ENCODE results near the gene CCDC85C.

CCDC85C gene

DNA sequence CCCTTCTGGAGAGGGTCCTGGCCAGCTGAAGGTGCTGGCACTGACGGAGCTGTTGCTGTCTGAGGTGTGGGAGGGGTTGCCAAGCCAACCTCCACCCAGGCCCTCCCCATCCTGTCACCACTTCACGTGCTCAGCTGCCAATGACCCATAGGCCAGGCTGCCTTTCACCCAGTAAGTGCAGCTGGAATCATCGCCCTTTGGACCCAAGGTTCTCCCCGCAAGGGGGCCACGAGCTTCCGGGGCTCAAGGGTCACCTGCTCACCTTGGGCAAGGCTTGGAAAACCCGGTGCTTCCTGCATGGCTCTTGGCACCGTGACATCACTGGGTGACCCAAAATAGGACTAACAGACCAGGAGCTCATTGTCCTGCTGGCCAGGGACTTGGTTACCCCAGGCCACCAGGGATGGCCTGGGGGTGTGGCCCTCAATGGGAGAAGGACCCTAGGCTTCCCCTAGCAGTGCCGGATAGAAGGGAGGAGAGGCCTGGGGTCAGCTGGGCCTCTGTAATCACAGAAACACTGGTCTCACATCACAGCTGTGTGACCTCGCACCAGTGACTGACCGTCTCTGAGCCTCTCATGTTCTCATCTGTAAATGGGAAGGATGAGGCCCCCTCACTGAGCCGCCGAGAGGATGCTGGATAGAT lies 51.3 kb downstream of the CCDC85C start:
- no peak for DNase-seq

DNA sequence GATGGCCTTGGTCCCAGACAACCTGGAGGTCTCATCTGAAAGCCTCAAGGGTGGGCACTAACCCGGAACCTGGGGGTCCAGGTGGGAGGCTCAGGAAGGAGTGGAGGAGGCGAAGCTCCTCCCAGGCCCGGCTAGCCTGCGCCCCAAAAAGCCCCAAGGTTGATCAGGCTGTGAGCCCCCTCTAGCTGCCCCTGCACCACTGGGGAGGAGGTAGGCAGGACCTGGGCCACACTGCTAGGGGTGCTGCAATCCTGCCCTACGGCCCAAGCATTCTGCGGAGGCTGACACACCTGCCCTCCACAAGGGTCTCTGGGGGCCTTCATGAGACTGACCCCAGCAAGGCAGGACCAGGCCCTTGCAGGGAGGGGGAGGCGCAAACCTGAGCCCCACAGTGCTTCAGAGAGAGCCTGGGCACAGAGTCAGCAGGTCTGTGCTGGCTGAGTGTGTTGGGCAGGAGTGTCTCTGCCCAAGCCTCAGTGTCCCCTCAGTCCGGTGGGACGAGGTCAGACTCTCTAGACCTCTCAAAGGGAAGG lies 51.9 kb downstream of the CCDC85C start:
- no peak for DNase-seq

DNA sequence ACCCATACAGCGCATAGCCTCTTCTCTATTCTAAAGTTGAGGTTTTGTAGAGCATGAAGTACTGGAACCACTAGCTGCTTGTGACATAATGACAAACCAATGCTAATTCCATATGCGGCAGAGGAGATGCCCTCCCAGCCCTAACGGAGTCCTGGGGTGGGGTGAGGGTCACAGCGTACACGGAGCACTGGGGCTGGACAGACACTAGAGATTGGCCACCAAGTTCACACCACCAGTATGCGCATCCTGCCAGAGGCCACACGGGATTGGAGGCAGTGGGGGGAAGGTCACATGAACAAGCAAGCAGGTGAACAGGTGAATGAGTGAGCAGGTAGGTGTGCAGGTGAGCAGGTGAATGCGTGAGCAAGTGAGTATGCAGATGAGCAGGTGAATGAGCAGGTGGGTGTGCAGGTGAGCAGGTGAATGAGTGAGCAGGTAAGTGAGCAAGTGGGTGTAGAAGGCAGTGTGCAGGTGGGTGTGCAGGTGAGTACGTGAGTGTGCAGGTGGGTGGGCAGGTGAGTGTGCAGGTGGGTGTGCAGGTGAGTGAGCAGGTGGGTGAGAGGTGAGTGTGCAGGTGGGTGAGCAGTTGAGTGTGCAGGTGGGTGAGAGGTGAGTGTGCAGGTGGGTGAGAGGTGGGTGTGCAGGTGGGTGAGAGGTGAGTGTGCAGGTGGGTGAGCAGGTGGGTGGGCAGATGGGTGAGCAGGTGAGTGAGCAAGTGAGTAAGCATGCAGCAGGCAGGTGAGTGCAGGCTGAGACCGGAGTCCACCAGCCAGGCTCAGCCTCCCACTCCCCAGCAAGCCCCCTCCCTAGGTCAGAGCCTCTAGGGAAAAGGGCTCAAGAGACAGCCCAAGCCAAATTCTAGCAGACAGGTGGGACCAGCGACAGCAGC lies 52.7 kb downstream of the CCDC85C start:
- no peak for DNase-seq

GRCh38 chr14:99550387-99550992 lies 53.5 kb downstream of the CCDC85C start:
- no peak for DNase-seq

DNA sequence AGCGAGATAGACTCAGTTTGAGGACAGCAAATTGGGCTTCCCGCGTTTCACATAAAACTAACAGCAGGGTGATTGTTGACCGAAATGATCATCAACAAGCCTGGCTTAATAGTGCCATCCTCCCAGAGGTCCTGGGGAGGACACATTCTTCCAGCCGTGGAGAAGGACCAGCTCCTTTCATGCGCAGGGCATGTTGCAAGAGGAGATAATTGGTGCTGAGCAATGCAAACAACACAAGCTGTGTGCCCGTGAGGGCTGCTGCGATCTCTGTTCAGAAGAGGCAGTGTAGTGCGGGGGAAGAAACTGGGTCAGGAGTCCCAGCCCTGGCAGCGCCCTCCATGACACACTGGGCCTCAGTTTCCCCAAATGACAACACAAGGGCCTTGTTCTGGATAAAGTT lies 54.3 kb downstream of the CCDC85C start:
- no peak for DNase-seq

GRCh38 chr14:99548871-99549515 lies 55.0 kb downstream of the CCDC85C start:
- DNase-seq = no peak

- DNase-seq = no peak
Measured at GRCh38 chr14:99548255-99548654, 55.8 kb downstream of the CCDC85C start.

- no peak for DNase-seq
Measured at GRCh38 chr14:99546234-99546879, 57.6 kb downstream of the CCDC85C start.

DNA sequence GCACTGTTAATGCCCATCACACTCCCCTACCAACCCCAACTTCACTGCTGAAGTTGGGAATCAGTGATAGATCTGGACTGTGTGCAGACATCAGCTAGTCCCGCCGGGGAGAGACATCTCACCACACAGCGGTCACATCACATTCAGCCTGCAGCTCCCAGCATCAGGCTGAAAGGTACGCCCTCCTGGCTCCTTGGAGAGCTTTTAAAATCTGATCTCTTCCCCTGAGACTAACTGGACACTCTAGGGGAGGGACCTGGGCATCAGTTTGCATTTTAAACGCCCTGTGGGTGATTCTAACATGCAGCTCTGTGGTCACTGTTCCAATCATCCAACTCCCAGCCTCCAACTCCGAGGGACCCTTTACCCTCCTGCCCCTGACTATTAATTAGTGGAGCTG lies 58.4 kb downstream of the CCDC85C start:
- DNase-seq = no peak

- no peak for DNase-seq
Measured at GRCh38 chr14:99544991-99545390, 59.0 kb downstream of the CCDC85C start.

DNA sequence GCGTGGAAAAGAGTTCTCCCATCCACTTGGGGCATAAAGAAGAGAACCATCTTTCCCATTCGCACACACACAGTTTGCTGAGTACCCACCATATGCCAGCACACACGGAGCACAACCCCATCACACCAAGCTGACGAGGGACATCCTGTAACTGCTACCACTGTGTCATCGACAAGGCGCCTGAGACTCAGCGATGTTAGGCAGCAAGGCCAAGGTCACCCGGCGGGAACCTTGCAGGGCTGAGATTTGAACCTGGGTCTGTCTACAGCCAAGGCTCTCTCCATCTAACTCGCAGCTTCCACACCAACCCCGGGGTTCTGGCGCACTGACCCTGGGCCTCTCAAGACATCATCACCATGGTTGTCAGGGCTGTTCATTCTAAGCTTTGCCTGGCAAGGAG lies 60.0 kb downstream of the CCDC85C start:
- DNase-seq = no peak

DNA sequence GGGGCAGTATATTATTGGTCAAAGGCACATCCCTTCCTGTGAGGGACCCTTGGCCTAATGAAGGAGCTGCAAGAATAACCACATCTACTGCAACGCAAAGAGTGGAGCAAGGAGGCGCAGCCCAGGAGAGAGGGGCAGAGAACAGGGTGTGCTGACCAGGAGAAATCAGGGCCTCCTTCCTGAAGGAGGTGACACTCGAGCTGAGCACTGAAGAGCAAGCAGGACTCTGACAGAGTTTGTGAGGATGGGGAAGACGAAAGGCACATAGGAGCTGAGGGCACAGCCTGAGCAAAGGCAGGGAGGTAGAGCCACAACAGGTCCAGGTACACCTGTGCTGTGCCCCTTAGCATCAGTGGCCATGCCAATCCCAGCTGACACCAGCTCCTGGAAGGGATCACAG lies 60.6 kb downstream of the CCDC85C start:
- no peak for DNase-seq

DNA sequence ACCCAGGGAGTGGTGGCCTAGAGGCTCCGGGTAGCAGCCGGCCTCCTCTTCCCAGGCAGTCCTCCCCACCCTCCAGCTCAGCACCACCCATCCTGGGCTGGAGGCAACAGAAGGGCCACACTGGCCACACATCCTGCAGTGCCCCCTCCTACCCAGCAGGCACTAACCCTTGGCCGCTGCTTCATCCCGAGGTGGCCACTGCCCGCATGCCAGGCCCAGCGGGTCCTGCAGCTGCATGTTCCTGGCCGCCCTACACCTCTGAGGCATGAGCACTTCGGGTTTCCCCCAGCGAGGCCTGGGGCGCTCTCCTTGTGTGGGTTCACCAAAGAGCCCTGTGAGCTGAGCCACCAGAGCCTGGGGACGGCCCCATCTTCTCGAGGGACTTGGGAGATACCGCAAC lies 61.4 kb downstream of the CCDC85C start:
- no peak for DNase-seq

DNA sequence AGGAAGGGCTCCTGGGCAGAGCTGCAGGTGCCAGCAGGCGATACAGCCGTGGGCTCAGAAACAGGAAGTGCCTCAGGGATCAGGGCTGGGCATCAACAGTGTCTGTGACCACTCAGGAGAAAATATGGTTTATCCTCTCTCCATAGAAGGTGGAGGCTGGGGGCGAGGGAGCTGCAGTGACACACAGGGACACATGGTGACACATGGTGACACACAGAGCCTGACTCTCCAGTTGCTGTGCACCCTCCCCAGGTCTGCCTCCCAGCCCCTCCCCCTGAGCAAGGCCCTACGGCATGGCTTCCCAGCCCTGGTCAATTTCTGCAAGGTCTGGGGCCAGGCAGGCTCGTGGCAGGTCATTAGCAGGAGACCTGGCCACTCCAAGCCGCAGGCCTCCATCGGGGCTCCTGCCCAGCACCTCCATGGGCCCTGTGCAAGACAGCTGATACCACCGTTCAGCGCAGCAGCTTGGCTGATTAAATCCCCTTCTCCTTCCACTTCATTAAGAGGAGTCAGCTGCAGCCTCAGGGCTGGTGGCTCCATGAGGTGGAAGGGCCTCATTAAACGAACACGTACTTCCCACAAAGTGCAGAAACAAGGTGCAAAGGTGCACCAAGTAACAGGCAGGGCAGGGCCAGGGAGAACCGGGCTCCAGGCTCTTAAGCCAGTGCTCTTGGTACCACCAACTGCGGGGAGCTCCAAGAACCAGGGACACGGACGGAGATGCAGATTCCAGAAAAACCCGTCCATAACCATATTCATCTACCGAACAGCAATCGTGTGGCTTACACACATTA lies 62.1 kb downstream of the CCDC85C start:
- no peak for DNase-seq

DNA sequence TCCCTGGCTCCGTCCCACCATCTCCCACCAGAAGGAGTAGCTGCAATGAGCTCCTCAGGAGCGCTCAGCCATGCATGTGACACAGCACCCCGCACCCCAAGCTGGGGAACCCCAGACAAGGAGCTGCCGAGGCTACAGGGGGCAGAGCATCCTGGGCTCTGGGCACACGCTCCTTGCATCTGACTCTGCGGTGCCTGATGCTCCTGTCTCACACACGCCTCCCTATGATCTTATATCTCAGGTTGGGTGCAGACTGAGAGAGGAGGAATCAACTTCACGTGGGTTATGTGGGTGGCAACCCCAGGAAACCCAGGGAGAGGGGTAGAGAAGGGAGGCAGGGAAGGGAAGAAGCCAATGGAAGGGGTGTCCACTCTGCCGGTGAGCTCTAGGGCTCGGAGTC lies 62.8 kb downstream of the CCDC85C start:
- DNase-seq = no peak

DNA sequence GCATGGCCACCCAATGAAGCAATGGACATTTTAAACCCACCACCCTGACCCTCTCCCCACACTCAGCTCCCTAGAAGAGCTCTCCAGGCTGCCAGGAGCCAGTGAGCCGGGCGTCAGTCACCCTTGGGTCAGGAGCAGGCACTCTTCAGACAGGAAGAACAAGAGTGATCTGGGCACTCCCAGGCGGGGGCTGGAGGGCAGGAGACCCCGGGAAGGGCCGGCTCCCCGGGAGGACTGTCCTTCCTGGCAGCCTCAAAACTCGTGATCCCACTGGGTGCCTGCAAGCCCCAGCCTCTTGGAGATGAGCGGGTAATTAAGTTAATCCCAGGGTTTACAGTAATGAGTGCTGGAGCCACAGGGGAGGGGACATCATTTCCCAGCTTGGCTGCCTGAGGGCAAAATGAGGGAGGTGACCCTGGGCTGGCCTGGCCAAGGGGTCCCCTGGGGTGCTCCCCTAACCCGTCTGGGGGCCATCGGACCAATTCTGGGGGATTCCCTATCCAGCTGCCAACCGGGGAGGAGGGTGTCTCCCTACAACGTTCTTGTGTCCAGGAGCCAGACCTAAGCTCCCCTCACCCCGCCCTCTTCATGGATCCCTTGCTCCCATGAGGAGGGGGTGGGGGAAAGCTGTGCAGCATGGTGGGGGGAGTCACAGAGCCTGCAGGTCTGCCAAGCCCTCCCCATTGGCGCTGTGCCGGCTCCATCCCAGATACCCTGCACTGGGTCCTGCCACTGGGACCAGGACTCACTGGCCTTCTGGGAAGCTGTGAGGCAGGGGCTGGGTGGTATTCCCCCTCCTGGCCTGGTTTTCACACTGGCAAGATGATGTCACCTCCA lies 63.6 kb downstream of the CCDC85C start:
- no peak for DNase-seq

DNA sequence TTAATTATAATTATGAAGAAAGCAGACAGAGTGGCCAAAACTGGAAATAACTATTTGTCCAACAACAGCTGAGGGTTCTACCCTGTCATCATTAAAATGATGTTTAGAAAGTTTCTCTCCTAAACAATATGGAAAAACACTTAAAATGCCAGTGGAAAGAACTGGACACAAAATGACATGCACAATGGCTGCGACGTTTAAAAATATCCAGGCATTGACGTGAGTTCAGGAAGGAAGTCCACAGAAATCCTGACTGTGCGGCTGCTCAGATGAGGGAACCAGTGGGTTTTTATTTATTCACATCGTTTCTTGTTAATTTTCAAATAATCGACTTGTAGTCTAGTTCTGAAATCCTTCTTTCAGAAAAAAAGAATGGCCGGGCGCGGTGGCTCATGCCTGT lies 64.5 kb downstream of the CCDC85C start:
- DNase-seq = no peak

- DNase-seq = no peak
Measured at GRCh38 chr14:99538733-99539132, 65.3 kb downstream of the CCDC85C start.

GRCh38 chr14:99538275-99538674 lies 65.7 kb downstream of the CCDC85C start:
- no peak for DNase-seq

- DNase-seq = no peak
Measured at GRCh38 chr14:99537399-99537798, 66.6 kb downstream of the CCDC85C start.

Data from CD4-positive, alpha-beta T cell treated with Interleukin-4 for 4 hours (primary cell).